ENCODE measurements around the gene HASPIN. TPM values are rescaled to one million over a fixed set of nuclear protein-coding genes. Genes with fewer than 3 reads are reported as not detected.

Gene HASPIN
- total and polyA plus RNA-seq, 2 of the 13 experiments (the other 11 are each of a cell fraction or from before 2014, with no cell fraction given), result 2.7 to 8.1 TPM

GRCh38 chr17:3697103-3697476, 26.6 kb upstream of the HASPIN start:
- no TSS peak for BruUV-seq (replicated peaks)
- FAIRE-seq (no peak), ATAC-seq (no peak), DNase-seq (ENCODE audit: low spot score) (no peak)
- Histone ChIP-seq H3K9me3 (ENCODE audit: low read length) (peaks cover 12% of the 10 kb centered on the region), H4K20me1 (ENCODE audit: insufficient read depth, low read length) (no peaks in the 10 kb centered on the region), H3K9ac (ENCODE audit: insufficient read depth, low read depth, low read length) (no peak overlapping the region), H3K27me3 (ENCODE audit: control insufficient read depth in 1 of 2, insufficient read depth in 2 of 2, low read length in 2 of 2) (peaks cover 0 to 35% of the 10 kb centered on the region in 2 experiments; a peak in 2 of 5 replicates), H2AFZ (ENCODE audit: low read length) (no peak overlapping the region), H3K4me2 (ENCODE audit: low read depth, low read length) (no peak overlapping the region), H3K4me1 (ENCODE audit: insufficient read depth, low read length) (peaks cover 17% of the 10 kb centered on the region), H3K36me3 (replicated peaks in 1 of 2; ENCODE audit: control insufficient read depth in 1 of 2, insufficient read depth in 2 of 2, low read length in 2 of 2) (no peaks in the 10 kb centered on the region), H3K27ac (ENCODE audit: extremely low read length, insufficient read depth, low read length) (no peak overlapping the region), H3K4me3 (replicated peaks in 1 of 3; ENCODE audit: insufficient read depth in 1 of 3, low read depth in 2 of 3, low read length in 3 of 3) (no peak overlapping the region), H3K79me2 (ENCODE audit: insufficient read depth, low read length) (no peaks in the 10 kb centered on the region)
- WGBS (ENCODE audit: low lambda C conversion rate), result 59% methylated on average over 12 of the region's 12 CpGs
- CTCF ChIA-PET (ENCODE audit: low intra/inter-chr PET ratio, low total read pairs), result no interaction called here
- in situ Hi-C loops (cut with HindIII; ENCODE audit: extremely low pct_ligation_motif_present, low pct_unique_long_range_greater_than_20kb) (no loop called here), intact Hi-C loops (cut with micrococcal nuclease; ENCODE audit: unreplicated experiment) (no loop called here)
- POLR2A ChIA-PET, result no interaction called here
- TF ChIP-seq HCFC1 (IDR thresholded peaks at IDR 0.05; ENCODE audit: low read depth, low read length) (no peak), SSRP1 (CRISPR knock-in tag; IDR thresholded peaks at IDR 0.05) (no peak), SMAD3 (CRISPR knock-in tag; IDR thresholded peaks at IDR 0.05) (no peak), TCF7 (IDR thresholded peaks at IDR 0.05; ENCODE audit: low read depth) (no peak), ARID4A (CRISPR knock-in tag; IDR thresholded peaks at IDR 0.05; ENCODE audit: borderline replicate concordance) (no peak), ZNF253 (CRISPR knock-in tag; IDR thresholded peaks at IDR 0.05; ENCODE audit: borderline replicate concordance) (no peak), ZSCAN20 (CRISPR knock-in tag; IDR thresholded peaks at IDR 0.05; ENCODE audit: borderline replicate concordance) (no peak), ZNF362 (CRISPR knock-in tag; IDR thresholded peaks at IDR 0.05; ENCODE audit: borderline replicate concordance) (no peak), ATM (IDR thresholded peaks at IDR 0.05; ENCODE audit: borderline replicate concordance) (no peak), ZNF251 (CRISPR knock-in tag; IDR thresholded peaks at IDR 0.05) (no peak)
- TF ChIP-seq, protein P1, sequence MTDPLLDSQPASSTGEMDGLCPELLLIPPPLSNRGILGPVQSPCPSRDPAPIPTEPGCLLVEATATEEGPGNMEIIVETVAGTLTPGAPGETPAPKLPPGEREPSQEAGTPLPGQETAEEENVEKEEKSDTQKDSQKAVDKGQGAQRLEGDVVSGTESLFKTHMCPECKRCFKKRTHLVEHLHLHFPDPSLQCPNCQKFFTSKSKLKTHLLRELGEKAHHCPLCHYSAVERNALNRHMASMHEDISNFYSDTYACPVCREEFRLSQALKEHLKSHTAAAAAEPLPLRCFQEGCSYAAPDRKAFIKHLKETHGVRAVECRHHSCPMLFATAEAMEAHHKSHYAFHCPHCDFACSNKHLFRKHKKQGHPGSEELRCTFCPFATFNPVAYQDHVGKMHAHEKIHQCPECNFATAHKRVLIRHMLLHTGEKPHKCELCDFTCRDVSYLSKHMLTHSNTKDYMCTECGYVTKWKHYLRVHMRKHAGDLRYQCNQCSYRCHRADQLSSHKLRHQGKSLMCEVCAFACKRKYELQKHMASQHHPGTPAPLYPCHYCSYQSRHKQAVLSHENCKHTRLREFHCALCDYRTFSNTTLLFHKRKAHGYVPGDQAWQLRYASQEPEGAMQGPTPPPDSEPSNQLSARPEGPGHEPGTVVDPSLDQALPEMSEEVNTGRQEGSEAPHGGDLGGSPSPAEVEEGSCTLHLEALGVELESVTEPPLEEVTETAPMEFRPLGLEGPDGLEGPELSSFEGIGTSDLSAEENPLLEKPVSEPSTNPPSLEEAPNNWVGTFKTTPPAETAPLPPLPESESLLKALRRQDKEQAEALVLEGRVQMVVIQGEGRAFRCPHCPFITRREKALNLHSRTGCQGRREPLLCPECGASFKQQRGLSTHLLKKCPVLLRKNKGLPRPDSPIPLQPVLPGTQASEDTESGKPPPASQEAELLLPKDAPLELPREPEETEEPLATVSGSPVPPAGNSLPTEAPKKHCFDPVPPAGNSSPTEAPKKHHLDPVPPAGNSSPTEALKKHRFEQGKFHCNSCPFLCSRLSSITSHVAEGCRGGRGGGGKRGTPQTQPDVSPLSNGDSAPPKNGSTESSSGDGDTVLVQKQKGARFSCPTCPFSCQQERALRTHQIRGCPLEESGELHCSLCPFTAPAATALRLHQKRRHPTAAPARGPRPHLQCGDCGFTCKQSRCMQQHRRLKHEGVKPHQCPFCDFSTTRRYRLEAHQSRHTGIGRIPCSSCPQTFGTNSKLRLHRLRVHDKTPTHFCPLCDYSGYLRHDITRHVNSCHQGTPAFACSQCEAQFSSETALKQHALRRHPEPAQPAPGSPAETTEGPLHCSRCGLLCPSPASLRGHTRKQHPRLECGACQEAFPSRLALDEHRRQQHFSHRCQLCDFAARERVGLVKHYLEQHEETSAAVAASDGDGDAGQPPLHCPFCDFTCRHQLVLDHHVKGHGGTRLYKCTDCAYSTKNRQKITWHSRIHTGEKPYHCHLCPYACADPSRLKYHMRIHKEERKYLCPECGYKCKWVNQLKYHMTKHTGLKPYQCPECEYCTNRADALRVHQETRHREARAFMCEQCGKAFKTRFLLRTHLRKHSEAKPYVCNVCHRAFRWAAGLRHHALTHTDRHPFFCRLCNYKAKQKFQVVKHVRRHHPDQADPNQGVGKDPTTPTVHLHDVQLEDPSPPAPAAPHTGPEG (CRISPR knock-in tag; IDR thresholded peaks at IDR 0.05), result no peak

All from HepG2 (cell line).